Stimulated activated CD8-positive, alpha-beta memory T cell treated with anti-CD3 and anti-CD28 coated beads, Interleukin-15, amount 100 ng/mL, for 1 hour (primary cell): Measurements from ENCODE around the gene OSBPL5.

Source experiments
- DNase-seq: peaks from one replicate; pipeline ENCODE4 v3.0.0-alpha.2; 2020; ENCODE audit warnings: low read depth

Gene OSBPL5

GRCh38 chr11:3162410-3163240 lies 2.5 kb downstream of the OSBPL5 start:
- no peak for DNase-seq

- no peak for DNase-seq
Measured at GRCh38 chr11:3161720-3162409, 3.2 kb downstream of the OSBPL5 start.

GRCh38 chr11:3161309-3161708 lies 3.8 kb downstream of the OSBPL5 start:
- no peak for DNase-seq

- DNase-seq: no peak
Measured at GRCh38 chr11:3160252-3161031, 4.7 kb downstream of the OSBPL5 start.

GRCh38 chr11:3159296-3160190 lies 5.6 kb downstream of the OSBPL5 start:
- no peak for DNase-seq

- no peak for DNase-seq
Measured at GRCh38 chr11:3158821-3159220, 6.3 kb downstream of the OSBPL5 start.

- DNase-seq: no peak
Measured at GRCh38 chr11:3158131-3158591, 6.9 kb downstream of the OSBPL5 start.

- DNase-seq: no peak
Measured at GRCh38 chr11:3157381-3158130, 7.6 kb downstream of the OSBPL5 start.

GRCh38 chr11:3156661-3157311 lies 8.3 kb downstream of the OSBPL5 start:
- DNase-seq: no peak

- no peak for DNase-seq
Measured at GRCh38 chr11:3156282-3156660, 8.8 kb downstream of the OSBPL5 start.

GRCh38 chr11:3155691-3156258 lies 9.3 kb downstream of the OSBPL5 start:
- no peak for DNase-seq

GRCh38 chr11:3155216-3155615 lies 9.9 kb downstream of the OSBPL5 start:
- no peak for DNase-seq

- no peak for DNase-seq
Measured at GRCh38 chr11:3154001-3154599, 11.0 kb downstream of the OSBPL5 start.

- no peak for DNase-seq
Measured at GRCh38 chr11:3153291-3153861, 11.7 kb downstream of the OSBPL5 start.

GRCh38 chr11:3152471-3153110 lies 12.5 kb downstream of the OSBPL5 start:
- no peak for DNase-seq

GRCh38 chr11:3150726-3151125 lies 14.4 kb downstream of the OSBPL5 start:
- DNase-seq: no peak

- no peak for DNase-seq
Measured at GRCh38 chr11:3149852-3150188, 15.3 kb downstream of the OSBPL5 start.

- no peak for DNase-seq
Measured at GRCh38 chr11:3148990-3149851, 15.9 kb downstream of the OSBPL5 start.
